ENCODE measurements around the gene MLX. TPM values are rescaled to one million over a fixed set of nuclear protein-coding genes. Genes with fewer than 3 reads are reported as not detected.
"Not testable (repeated sequence)": the region's sequence is repeated elsewhere in the genome, so short reads cannot be mapped to it uniquely, and the experiment has no call there.

MLX gene
- polyA plus RNA-seq, 1 donor: 35.7 TPM

DNA sequence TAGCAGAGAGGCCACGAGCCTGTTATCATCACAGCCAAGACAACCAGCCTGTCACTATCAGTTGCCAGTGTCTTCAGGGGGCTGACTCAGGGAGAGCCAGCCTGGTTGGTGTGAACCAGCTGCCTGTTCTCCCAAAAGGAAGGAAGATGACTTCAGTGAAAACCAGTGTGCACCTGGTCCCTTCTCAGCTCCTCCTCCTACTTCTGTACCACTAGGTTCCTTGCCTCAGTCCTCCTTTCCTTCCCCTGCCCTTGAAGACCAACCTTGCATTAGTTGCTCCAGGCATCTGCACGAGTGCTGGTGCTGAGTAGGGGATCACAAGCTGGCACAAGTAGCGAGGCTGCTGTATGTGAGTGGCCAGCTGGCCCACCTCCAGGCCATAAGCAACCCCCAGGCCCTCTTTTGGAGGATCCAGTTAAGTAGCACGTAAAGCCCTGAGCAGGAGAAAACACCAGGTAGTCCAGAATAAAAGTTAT, 51.1 kb downstream of the MLX start:
- no peak for DNase-seq

DNA sequence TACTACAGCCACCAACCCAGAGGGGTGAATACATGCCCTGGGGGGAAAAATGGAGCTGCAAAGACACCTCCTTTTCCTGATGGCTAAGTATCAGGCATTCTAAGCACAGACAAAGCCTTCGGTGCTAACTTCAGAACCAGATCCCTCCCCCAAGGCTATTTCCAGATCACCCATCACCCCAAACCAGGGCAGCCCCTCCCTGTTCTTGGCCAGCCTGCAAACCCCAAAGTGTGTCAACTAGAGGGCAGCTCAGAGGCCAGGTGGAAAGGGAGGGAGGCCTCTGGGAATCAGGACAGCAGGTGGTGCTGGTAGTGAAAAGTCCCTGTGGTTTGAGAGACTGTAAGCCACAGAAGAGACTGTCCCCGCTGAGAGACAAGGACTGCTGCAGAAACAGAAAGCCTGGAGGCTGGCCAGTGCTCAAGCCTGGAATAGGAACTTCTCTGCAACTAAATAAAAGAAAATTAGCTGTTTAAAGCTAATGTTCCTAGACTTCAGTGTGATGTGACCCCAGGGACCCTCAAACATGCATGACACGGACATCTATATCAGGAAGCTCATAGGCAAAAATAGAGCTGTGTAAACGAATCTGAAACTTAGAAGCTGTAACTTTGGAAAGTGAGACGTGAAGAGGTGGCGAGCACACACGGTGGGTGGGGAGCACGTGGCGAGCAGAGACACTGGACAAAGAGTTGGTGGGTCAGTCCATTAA, 51.7 kb downstream of the MLX start:
- no peak for DNase-seq

GRCh38 chr17:42621987-42622386, 55.1 kb downstream of the MLX start:
- DNase-seq: not testable (repeated sequence)

Other genes starting within 250 kb of the MLX start
- gene STAT3, start 178.7 kb upstream of the MLX start, polyA plus RNA-seq (ENCODE audit: insufficient read length): 65.2 TPM
- gene CAVIN1, start 143.8 kb upstream of the MLX start, polyA plus RNA-seq (ENCODE audit: insufficient read length): 47.4 TPM
- gene ATP6V0A1, start 108.2 kb upstream of the MLX start, polyA plus RNA-seq (ENCODE audit: insufficient read length): 71.1 TPM
- gene NAGLU, start 30.9 kb upstream of the MLX start, polyA plus RNA-seq (ENCODE audit: insufficient read length): 14.1 TPM
- gene HSD17B1, start 14.2 kb upstream of the MLX start, polyA plus RNA-seq (ENCODE audit: insufficient read length): 4.7 TPM
- 55.4 TPM for gene COASY, start 5.0 kb upstream of the MLX start, polyA plus RNA-seq (ENCODE audit: insufficient read length)
- 25.0 TPM for gene PSMC3IP, start 10.6 kb downstream of the MLX start, polyA plus RNA-seq (ENCODE audit: insufficient read length)
- gene RETREG3, start 42.3 kb downstream of the MLX start, polyA plus RNA-seq (ENCODE audit: insufficient read length): 60.6 TPM
- 57.4 TPM for gene TUBG1, start 42.6 kb downstream of the MLX start, polyA plus RNA-seq (ENCODE audit: insufficient read length)
- 37.2 TPM for gene TUBG2, start 92.2 kb downstream of the MLX start, polyA plus RNA-seq (ENCODE audit: insufficient read length)
- 16.2 TPM for gene PLEKHH3, start 109.9 kb downstream of the MLX start, polyA plus RNA-seq (ENCODE audit: insufficient read length)
- gene CCR10, start 114.7 kb downstream of the MLX start, polyA plus RNA-seq (ENCODE audit: insufficient read length): 1.3 TPM
- 8.8 TPM for gene CNTNAP1, start 115.4 kb downstream of the MLX start, polyA plus RNA-seq (ENCODE audit: insufficient read length)
- gene EZH1, start 177.9 kb downstream of the MLX start, polyA plus RNA-seq (ENCODE audit: insufficient read length): 58.7 TPM
- 70.0 TPM for gene RAMP2, start 194.1 kb downstream of the MLX start, polyA plus RNA-seq (ENCODE audit: insufficient read length)
- gene VPS25, start 206.3 kb downstream of the MLX start, polyA plus RNA-seq (ENCODE audit: insufficient read length): 78.2 TPM
- gene WNK4, start 213.5 kb downstream of the MLX start, polyA plus RNA-seq (ENCODE audit: insufficient read length): 10.1 TPM
- gene COA3, start 231.6 kb downstream of the MLX start, polyA plus RNA-seq (ENCODE audit: insufficient read length): 144 TPM
- gene CNTD1, start 231.8 kb downstream of the MLX start, polyA plus RNA-seq (ENCODE audit: insufficient read length): 3.4 TPM

All from left kidney (tissue), 2 donors.